ENCODE results near the gene ICAM4. TPM values are rescaled to one million over a fixed set of nuclear protein-coding genes. Genes with fewer than 3 reads are reported as not detected.

The ICAM4 gene
- total and polyA plus RNA-seq, 2 of the 13 experiments (the other 11 are each of a cell fraction or from before 2014, with no cell fraction given): 2.9 to 4.0 TPM

- TF ChIP-seq LCORL (IDR thresholded peaks at IDR 0.05) (no peak), LCORL (CRISPR knock-in tag; IDR thresholded peaks at IDR 0.05) (peak; percentile 92), SMAD3 (CRISPR knock-in tag; IDR thresholded peaks at IDR 0.05) (peak; percentile 24; the same call in 1 of the 2 replicates), PITX1 (CRISPR knock-in tag; IDR thresholded peaks at IDR 0.05) (no peak; the same call in 1 of the 2 replicates), ZNF891 (CRISPR knock-in tag; IDR thresholded peaks at IDR 0.05) (no peak; the same call in 1 of the 2 replicates), AKAP8 (CRISPR knock-in tag; IDR thresholded peaks at IDR 0.05) (no peak), ELF4 (CRISPR knock-in tag; IDR thresholded peaks at IDR 0.05; ENCODE audit: borderline replicate concordance) (no peak), FLYWCH1 (CRISPR knock-in tag; IDR thresholded peaks at IDR 0.05) (no peak), ZNF883 (CRISPR knock-in tag; IDR thresholded peaks at IDR 0.05; ENCODE audit: not compliant biosample characterization) (no peak), DPF2 (CRISPR knock-in tag; IDR thresholded peaks at IDR 0.05; ENCODE audit: borderline replicate concordance, low read depth) (no peak), DNMT1 (CRISPR knock-in tag; IDR thresholded peaks at IDR 0.05) (no peak), ZBTB7A (CRISPR knock-in tag; IDR thresholded peaks at IDR 0.05) (0 out of 2 replicates have a peak, but pooled peaks have one; percentile 29), CAMTA2 (CRISPR knock-in tag; IDR thresholded peaks at IDR 0.05; ENCODE audit: borderline replicate concordance) (peak; percentile 89; the same call in 1 of the 2 replicates), ARNT2 (CRISPR knock-in tag; IDR thresholded peaks at IDR 0.05; ENCODE audit: low read depth) (no peak), SAP130 (CRISPR knock-in tag; IDR thresholded peaks at IDR 0.05; ENCODE audit: low read depth) (peak; percentile 98), RBFOX2 (IDR thresholded peaks at IDR 0.05; ENCODE audit: low read depth, low read length) (peak; percentile 62), CCDC6 (CRISPR knock-in tag; IDR thresholded peaks at IDR 0.05) (0 out of 2 replicates have a peak, but pooled peaks have one; percentile 17), ZNF318 (CRISPR knock-in tag; IDR thresholded peaks at IDR 0.05) (no peak), MNT (IDR thresholded peaks at IDR 0.05) (peak; percentile 65), PAWR (CRISPR knock-in tag; IDR thresholded peaks at IDR 0.05; ENCODE audit: borderline replicate concordance) (0 out of 2 replicates have a peak, but pooled peaks have one; percentile 32), ZNF547 (CRISPR knock-in tag; IDR thresholded peaks at IDR 0.05) (no peak; the same call in 1 of the 2 replicates)
These were observed 48.0 kb downstream of the ICAM4 start (continued) for GRCh38 chr19:10334588-10335351.
